Lower lobe of right lung (tissue), 2 donors: Measurements from ENCODE around the gene COL5A1. TPM values are rescaled to one million over a fixed set of nuclear protein-coding genes. Genes with fewer than 3 reads are reported as not detected.

Experiments used
- ATAC-seq, 2 donors: fragments of 200-7000 bp; cut with Tn5 transposase; one replicate each; pipeline ENCODE4 v1.9.1; 2020 to 2022; ENCODE audit warnings: mild to moderate bottlenecking in 2 of 2, moderate library complexity in 2 of 2
- DNase-seq: peaks from one replicate; pipeline ENCODE4 v3.0.0-alpha.2; 2020
- H3K27ac ChIP-seq: fragments of 200-600 bp; one replicate; pipeline ENCODE4 v1.8.0; 2022
- H3K27me3 ChIP-seq: fragments of 200-600 bp; one replicate; pipeline ENCODE4 v1.8.0; 2022; ENCODE audit warnings: low read depth
- H3K36me3 ChIP-seq: fragments of 200-600 bp; one replicate; pipeline ENCODE4 v1.8.0; 2022; ENCODE audit warnings: mild to moderate bottlenecking
- H3K4me1 ChIP-seq: fragments of 200-600 bp; one replicate; pipeline ENCODE4 v1.8.0; 2022
- H3K4me3 ChIP-seq: fragments of 200-600 bp; one replicate; pipeline ENCODE4 v1.8.0; 2022; ENCODE audit warnings: mild to moderate bottlenecking
- H3K9me3 ChIP-seq: fragments of 200-600 bp; one replicate; pipeline ENCODE4 v1.8.0; 2022
- CTCF ChIP-seq: fragments of 200-600 bp; IDR thresholded peaks from one replicate; pipeline ENCODE4 v1.8.0; 2022; ENCODE audit warnings: antibody characterized with exemption, mild to moderate bottlenecking
- intact Hi-C: fragments of 100-400 bp; cut with DNase I; formaldehyde crosslinking; loops from one replicate; pipeline ENCODE4 v1.11.0; 2022
- total RNA-seq: library from RNA; stranded (reverse); fragmentation: NEBNext Ultra II Directional; extraction: Animal tissue kit (Norgen Biotek cat#: 25700); gene quantifications from one replicate; pipeline ENCODE4 v1.2.1, GENCODE V29; 2021
- donor health status: DM: no; HTN: yes; CAD: no; lungs with severe emphysema.

Gene COL5A1
- total RNA-seq, 1 donor from 2014 or later = 29.0 TPM

GRCh38 chr9:134644725-134645606 lies 3.4 kb downstream of the COL5A1 start:
- peak; percentile 34 to 38 for ATAC-seq
- peak overlapping the region; percentile 62 for H3K27ac ChIP-seq
- no peaks in the 10 kb centered on the region for H3K9me3 ChIP-seq
- H3K36me3 ChIP-seq = no peaks in the 10 kb centered on the region
- peaks cover 33% of the 10 kb centered on the region for H3K4me1 ChIP-seq
- peak overlapping the region; percentile 40 for H3K4me3 ChIP-seq
- peaks cover 21% of the 10 kb centered on the region for H3K27me3 ChIP-seq
- DNase-seq = no peak
- intact Hi-C loops = no loop called here
- TF ChIP-seq CTCF = no peak

GRCh38 chr9:134645607-134646365 lies 4.2 kb downstream of the COL5A1 start:
- Histone ChIP-seq H3K4me3 (peak overlapping the region; percentile 40), H3K9me3 (no peaks in the 10 kb centered on the region), H3K27me3 (peaks cover 21% of the 10 kb centered on the region), H3K27ac (no peak overlapping the region), H3K36me3 (no peaks in the 10 kb centered on the region), H3K4me1 (peaks cover 31% of the 10 kb centered on the region)
- ATAC-seq = no peak
- intact Hi-C loops = no loop called here
- no peak for DNase-seq
- TF ChIP-seq CTCF = no peak

- intact Hi-C loops = no loop called here
- DNase-seq (no peak), ATAC-seq (no peak)
- Histone ChIP-seq H3K4me3 (no peak overlapping the region), H3K36me3 (no peaks in the 10 kb centered on the region), H3K4me1 (peaks cover 25% of the 10 kb centered on the region), H3K27me3 (peaks cover 10% of the 10 kb centered on the region), H3K9me3 (no peaks in the 10 kb centered on the region), H3K27ac (no peak overlapping the region)
- TF ChIP-seq CTCF = no peak
Observed at GRCh38 chr9:134647359-134648080, 5.9 kb downstream of the COL5A1 start.

GRCh38 chr9:134648701-134649530 lies 7.3 kb downstream of the COL5A1 start:
- DNase-seq (no peak), ATAC-seq (no peak)
- intact Hi-C loops = no loop called here
- no peak overlapping the region for H3K27ac ChIP-seq
- peaks cover 25% of the 10 kb centered on the region for H3K4me1 ChIP-seq
- H3K9me3 ChIP-seq = no peaks in the 10 kb centered on the region
- no peak overlapping the region for H3K4me3 ChIP-seq
- TF ChIP-seq CTCF = no peak
- no peaks in the 10 kb centered on the region for H3K36me3 ChIP-seq
- no peaks in the 10 kb centered on the region for H3K27me3 ChIP-seq
